Endothelial cell of umbilical vein (primary cell): ENCODE measurements around the gene FAM219A. TPM values are rescaled to one million over a fixed set of nuclear protein-coding genes. Genes with fewer than 3 reads are reported as not detected.

Experiments used
- BruUV-seq: library from RNA; stranded (reverse); fragments of 400-500 nt; replicated peaks from 2 replicates; lab custom pipeline; 2021; lab: Mats Ljungman, UMichigan
- CTCF ChIA-PET: fragments of 300-600, 350-600 bp; sonication (Branson Sonifier 250); formaldehyde crosslinking; loops from one replicate; lab custom pipeline; 2021; ENCODE audit warnings: antibody characterized with exemption, inconsistent platforms; lab: Charles Lee
- POLR2A ChIA-PET: fragments of 300-600, 350-600 bp; sonication (Branson Sonifier 250); formaldehyde crosslinking; loops from one replicate; lab custom pipeline; 2021; ENCODE audit warnings: antibody characterized with exemption, inconsistent platforms; lab: Charles Lee
- DNase-seq: peaks from one replicate; pipeline ENCODE4 v3.0.0-alpha.2; 2011; ENCODE audit warnings: low read depth, low spot score
- FAIRE-seq: peaks from 2 replicates; lab custom pipeline; 2011; peaks lifted over from hg19 to GRCh38; lab: Jason Lieb, UNC
- H2AFZ ChIP-seq: 2 replicates; pipeline ENCODE4 v1.6.0; 2012; ENCODE audit warnings: low read depth, low read length, control low read depth, inconsistent platforms
- H3K27ac ChIP-seq: 2 replicates; pipeline ENCODE4 v1.5.1; 2011; ENCODE audit warnings: low read depth, mild to moderate bottlenecking, control low read depth, low read length, moderate library complexity; ENCODE audit not compliant: insufficient read depth
- H3K27me3 ChIP-seq, 2 experiments: 2 replicates each; pipeline versions ENCODE4 v1.6.0 to v1.6.1; 2011; ENCODE audit warnings: low read length in 2 of 2, mixed read lengths in 1 of 2; ENCODE audit not compliant: control insufficient read depth in 2 of 2, insufficient read depth in 2 of 2
- H3K36me3 ChIP-seq, 2 experiments: 2 replicates in 1 of 2; 3 replicates in 1 of 2; pipeline ENCODE4 v1.5.1; 2011; ENCODE audit warnings: low read length in 2 of 2, mild to moderate bottlenecking in 1 of 2, moderate library complexity in 1 of 2; ENCODE audit not compliant: control insufficient read depth in 2 of 2, insufficient read depth in 2 of 2; ENCODE audit errors: extremely low read depth in 1 of 2
- H3K4me1 ChIP-seq: 3 replicates; pipeline ENCODE4 v1.5.1; 2011; ENCODE audit warnings: mild to moderate bottlenecking, low read length; ENCODE audit not compliant: control insufficient read depth, insufficient read depth; ENCODE audit errors: extremely low read depth
- H3K4me2 ChIP-seq: 2 replicates; pipeline ENCODE4 v1.6.1; 2011; ENCODE audit warnings: low read length, control low read depth, mixed read lengths; ENCODE audit not compliant: insufficient read depth
- H3K4me3 ChIP-seq, 3 experiments: fragments of 200-600 bp in 1 of 3; sonication (generic), shearing (Covaris generic) in 1 of 3; replicated peaks in 1 of 3; 2 replicates each; pipeline ENCODE4 v1.5.1; 2011 to 2016; ENCODE audit warnings: control low read depth in 3 of 3, low read length in 3 of 3, mild to moderate bottlenecking in 2 of 3, inconsistent platforms in 1 of 3, low read depth in 1 of 3, moderate library complexity in 1 of 3; ENCODE audit not compliant: insufficient read depth in 1 of 3
- H3K79me2 ChIP-seq: 2 replicates; pipeline ENCODE4 v1.6.0; 2012; ENCODE audit warnings: low read length, inconsistent platforms; ENCODE audit not compliant: control insufficient read depth, insufficient read depth
- H3K9ac ChIP-seq: replicated peaks from 2 replicates; pipeline ENCODE3; 2011; ENCODE audit warnings: low read length, control low read depth; ENCODE audit not compliant: insufficient read depth; ENCODE audit errors: extremely low read depth
- H3K9me1 ChIP-seq: replicated peaks from 3 replicates; pipeline ENCODE4 v1.6.0; 2011; ENCODE audit warnings: mild to moderate bottlenecking, low read length; ENCODE audit not compliant: control insufficient read depth, insufficient read depth; ENCODE audit errors: extremely low read depth
- H3K9me3 ChIP-seq: replicated peaks from 2 replicates; pipeline ENCODE4 v1.5.1; 2012; ENCODE audit warnings: low read length, inconsistent platforms; ENCODE audit not compliant: control insufficient read depth, insufficient read depth
- H4K20me1 ChIP-seq: replicated peaks from 2 replicates; pipeline ENCODE3; 2011; ENCODE audit warnings: mild to moderate bottlenecking, low read length; ENCODE audit not compliant: control insufficient read depth, insufficient read depth; ENCODE audit errors: extremely low read depth
- CTCF ChIP-seq, 2 donors: IDR thresholded peaks; 1 replicate in 1 of 2; 2 replicates in 1 of 2; pipeline ENCODE4 v1.5.1; 2011; ENCODE audit warnings: low read length in 2 of 2, mild to moderate bottlenecking in 2 of 2, moderate library complexity in 2 of 2, control low read depth in 1 of 2, inconsistent platforms in 1 of 2, low read depth in 1 of 2; ENCODE audit not compliant: insufficient read depth in 1 of 2; ENCODE audit errors: extremely low read depth in 1 of 2
- EZH2 ChIP-seq: IDR thresholded peaks from 2 replicates; pipeline ENCODE4 v1.6.1; 2012; ENCODE audit warnings: borderline replicate concordance, low read depth, mild to moderate bottlenecking, moderate library complexity, low read length, inconsistent platforms; ENCODE audit not compliant: severe bottlenecking
- FOS ChIP-seq: IDR thresholded peaks from 2 replicates; pipeline ENCODE4 v1.6.1; 2011; ENCODE audit warnings: mild to moderate bottlenecking, low read length, moderate library complexity, borderline replicate concordance; ENCODE audit not compliant: insufficient read depth
- GATA2 ChIP-seq: IDR thresholded peaks from 2 replicates; pipeline ENCODE4 v1.7.0; 2011; ENCODE audit warnings: low read depth, mild to moderate bottlenecking, moderate library complexity, mixed read lengths, low read length; ENCODE audit not compliant: insufficient read length, insufficient read depth
- JUN ChIP-seq: IDR thresholded peaks from 2 replicates; pipeline ENCODE4 v1.6.1; 2011; ENCODE audit warnings: borderline replicate concordance, low read depth; ENCODE audit not compliant: insufficient read length, insufficient read depth
- MAX ChIP-seq: IDR thresholded peaks from 2 replicates; pipeline ENCODE4 v1.6.1; 2011; ENCODE audit not compliant: insufficient read depth, insufficient read length
- MYC ChIP-seq: IDR thresholded peaks from one replicate; pipeline ENCODE4 v1.6.1; 2011; ENCODE audit warnings: mild to moderate bottlenecking, low read depth, low read length
- POLR2A ChIP-seq: IDR thresholded peaks from 2 replicates; pipeline ENCODE4 v1.6.1; 2012; ENCODE audit warnings: low read depth, mild to moderate bottlenecking, control low read depth, low read length
- POLR2AphosphoS5 ChIP-seq: IDR thresholded peaks from 2 replicates; pipeline ENCODE4 v1.6.1; 2012; ENCODE audit warnings: low read depth, mild to moderate bottlenecking, control low read depth, low read length, moderate library complexity; ENCODE audit not compliant: insufficient read depth
- dilution Hi-C: fragments of 300-500 bp; cut with MboI; formaldehyde crosslinking; loops from one replicate; pipeline ENCODE4 v1.15.0; 2019; ENCODE audit warnings: low sequenced_read_pairs; ENCODE audit not compliant: extremely low pct_ligation_motif_present
- intact Hi-C: fragments of 100-400 bp; cut with micrococcal nuclease; formaldehyde crosslinking; loops from one replicate; pipeline ENCODE4 v1.10.0; 2022
- polyA plus RNA-seq, 4 experiments: library from polyadenylated mRNA; depleted of rRNA in 3 of 4; stranded (reverse) in 3 of 4; unstranded in 1 of 4; fragments of >200 nt; gene quantifications; 2 replicates each; pipeline versions ENCODE4 v1.2.1 to v1.2.3, GENCODE V29; 2011 to 2012; ENCODE audit warnings: missing spikeins in 1 of 4
- total RNA-seq: library from RNA; stranded (reverse); gene quantifications from 2 replicates; pipeline ENCODE4 v1.2.3, GENCODE V29; 2021

FAM219A gene
- total and polyA plus RNA-seq, 2 donors (not counting 3 experiments of a cell fraction or from before 2014, with no cell fraction given), result 18.1 to 35.7 TPM

- Histone ChIP-seq H3K36me3 (no peaks in the 10 kb centered on the region), H3K9me1 (no peaks in the 10 kb centered on the region), H2AFZ (no peak overlapping the region), H3K27ac (no peak overlapping the region), H3K4me1 (no peaks in the 10 kb centered on the region), H3K4me3 (no peak overlapping the region), H3K9ac (no peak overlapping the region), H4K20me1 (no peaks in the 10 kb centered on the region), H3K9me3 (no peaks in the 10 kb centered on the region), H3K27me3 (peaks cover 0 to 9% of the 10 kb centered on the region in 2 experiments), H3K79me2 (no peaks in the 10 kb centered on the region), H3K4me2 (no peak overlapping the region)
- FAIRE-seq, result no peak
- intact Hi-C loops (no loop called here), dilution Hi-C loops (no loop called here)
- TF ChIP-seq MAX, result no peak
- no peak for TF ChIP-seq FOS
- no peak for TF ChIP-seq POLR2AphosphoS5
- no TSS peak for BruUV-seq
- no peak for DNase-seq
- ChIA-PET CTCF (interaction anchor here (1.2 to 4.0 kb wide), 2 partner anchors 8 to 17 kb away, joined by 3 to 29 read pairs; no protein-coding TSS in a partner anchor), POLR2A (interaction anchor here (0.6 kb wide), 1 partner anchor 12 kb away, joined by 4 read pairs; no protein-coding TSS in a partner anchor)
Measured at GRCh38 chr9:34386656-34387055, 71.7 kb downstream of the FAM219A start.

GRCh38 chr9:34385561-34386230, 72.7 kb downstream of the FAM219A start:
- DNase-seq (no peak), FAIRE-seq (no peak)
- H4K20me1 ChIP-seq, result no peaks in the 10 kb centered on the region
- TF ChIP-seq FOS, result no peak
- no peak for TF ChIP-seq CTCF (IDR thresholded peaks at IDR 0.05; ENCODE audit: extremely low read depth in 1 of 2, insufficient read depth in 1 of 2, low read depth in 1 of 2, low read length in 2 of 2)
- no peak for TF ChIP-seq MAX
- no peak for TF ChIP-seq POLR2A
- no peak for TF ChIP-seq GATA2
- TF ChIP-seq POLR2AphosphoS5, result no peak
- TF ChIP-seq JUN, result no peak
- no peak for TF ChIP-seq EZH2
- no peak for TF ChIP-seq MYC
- BruUV-seq, result no TSS peak
- H3K4me1 ChIP-seq, result peaks cover 3% of the 10 kb centered on the region
- peaks cover 0 to 6% of the 10 kb centered on the region in 2 experiments for H3K27me3 ChIP-seq
- no peaks in the 10 kb centered on the region for H3K9me3 ChIP-seq
- H3K36me3 ChIP-seq, result no peaks in the 10 kb centered on the region
- CTCF ChIA-PET, result interaction anchor here (1.2 to 4.0 kb wide), 2 partner anchors 9 to 18 kb away, joined by 3 to 29 read pairs; no protein-coding TSS in a partner anchor
- no peak overlapping the region for H3K27ac ChIP-seq
- H3K4me3 ChIP-seq, result no peak overlapping the region
- intact Hi-C loops (no loop called here), dilution Hi-C loops (no loop called here)
- POLR2A ChIA-PET, result interaction anchor here (0.7 kb wide), 1 partner anchor 121 kb away, joined by 3 read pairs; no protein-coding TSS in a partner anchor
- no peaks in the 10 kb centered on the region for H3K9me1 ChIP-seq
- no peak overlapping the region for H3K4me2 ChIP-seq
- H3K9ac ChIP-seq, result no peak overlapping the region
- H3K79me2 ChIP-seq, result no peaks in the 10 kb centered on the region
- H2AFZ ChIP-seq, result no peak overlapping the region
